SKM-1 treated with dmso at 0.1 percent for 144 hours (cell line): Measurements from ENCODE around the gene OCEL1.

Experiments used
- DNase-seq: peaks from one replicate; lab custom pipeline; 2025; ENCODE audit not compliant: unreplicated experiment; lab: John Stamatoyannopoulos, UW

The OCEL1 gene

GRCh38 chr19:17209126-17210036 is 16.6 kb upstream of the OCEL1 start:
- no peak for DNase-seq

GRCh38 chr19:17210296-17210695 is 15.7 kb upstream of the OCEL1 start:
- no peak for DNase-seq

GRCh38 chr19:17211547-17212446 is 14.2 kb upstream of the OCEL1 start:
- no peak for DNase-seq

- no peak for DNase-seq
These were observed 12.7 kb upstream of the OCEL1 start for GRCh38 chr19:17213334-17213733.

GRCh38 chr19:17214508-17215126 is 11.4 kb upstream of the OCEL1 start:
- no peak for DNase-seq

- DNase-seq, result peak; percentile 88
These were observed 10.7 kb upstream of the OCEL1 start, which contains the start of gene USE1 for GRCh38 chr19:17215127-17215971. Gene USE1, plus strand, starts transcription at chr19:17215357. Its CDS starts 49 bp downstream, at chr19:17215406.

GRCh38 chr19:17216058-17216670 is 9.9 kb upstream of the OCEL1 start:
- DNase-seq, result no peak

- no peak for DNase-seq
These were observed 6.7 kb upstream of the OCEL1 start for GRCh38 chr19:17219286-17219685.

- DNase-seq, result no peak
These were observed 5.7 kb upstream of the OCEL1 start for GRCh38 chr19:17220207-17220758.

GRCh38 chr19:17225053-17225452 is 973 bp upstream of the OCEL1 start:
- no peak for DNase-seq

GRCh38 chr19:17227798-17228367 is 1.9 kb downstream of the OCEL1 start:
- DNase-seq, result no peak

- DNase-seq, result no peak
These were observed 3.9 kb downstream of the OCEL1 start for GRCh38 chr19:17229890-17230289.

- DNase-seq, result no peak
These were observed 6.2 kb downstream of the OCEL1 start for GRCh38 chr19:17232258-17232657.

- DNase-seq, result peak; percentile 47
These were observed 8.9 kb downstream of the OCEL1 start for GRCh38 chr19:17234911-17235299.

GRCh38 chr19:17235300-17235970 is 9.4 kb downstream of the OCEL1 start:
- DNase-seq, result peak; percentile 15

GRCh38 chr19:17235971-17236777 is 10.1 kb downstream of the OCEL1 start:
- no peak for DNase-seq

- no peak for DNase-seq
These were observed 11.0 kb downstream of the OCEL1 start for GRCh38 chr19:17236811-17237543.
